IMR-90 (cell line): ENCODE data around the gene MFAP4. TPM values are rescaled to one million over a fixed set of nuclear protein-coding genes. Genes with fewer than 3 reads are reported as not detected.
A peak's percentile ranks its signal among the peaks of the same experiment; 100 is the strongest.

Experiments
- ATAC-seq: fragments of 200-7000 bp; cut with Tn5 transposase; 2 replicates; pipeline ENCODE4 v1.9.1; 2020; ENCODE audit warnings: low read depth, mild to moderate bottlenecking, moderate library complexity
- BruUV-seq: library from RNA; stranded (reverse); fragments of 400-500 nt; replicated peaks from 2 replicates; lab custom pipeline; 2021; lab: Mats Ljungman, UMichigan
- CTCF ChIA-PET: fragments of 300-600 bp; formaldehyde crosslinking; extraction: SDS; loops from one replicate; lab custom pipeline; 2021; ENCODE audit warnings: antibody characterized with exemption; lab: Yijun Ruan, JAX
- POLR2A ChIA-PET: fragments of 300-600 bp; sonication (Branson Sonifier 250); formaldehyde crosslinking; loops from one replicate; lab custom pipeline; 2022; ENCODE audit warnings: antibody characterized with exemption; ENCODE audit not compliant: unreplicated experiment; lab: Charles Lee
- DNase-seq: peaks from one replicate; pipeline ENCODE4 v3.0.0; 2013
- H2AFZ ChIP-seq: replicated peaks from 2 replicates; pipeline ENCODE3; 2013; ENCODE audit warnings: low read length, mild to moderate bottlenecking; ENCODE audit not compliant: poor library complexity
- H2AK5ac ChIP-seq: 2 replicates; pipeline ENCODE4 v1.6.1; 2013; ENCODE audit warnings: low read depth, low read length, inconsistent platforms
- H2AK9ac ChIP-seq: replicated peaks from 2 replicates; pipeline ENCODE3; 2013; ENCODE audit warnings: mild to moderate bottlenecking, low read depth, low read length, moderate library complexity; ENCODE audit not compliant: poor library complexity
- H2BK120ac ChIP-seq: 2 replicates; pipeline ENCODE4 v1.6.1; 2013; ENCODE audit warnings: low read depth, low read length, inconsistent platforms
- H2BK15ac ChIP-seq: 3 replicates; pipeline ENCODE4 v1.6.1; 2013; ENCODE audit warnings: low read depth, low read length, inconsistent platforms
- H2BK20ac ChIP-seq: 2 replicates; pipeline ENCODE4 v1.6.1; 2013; ENCODE audit warnings: low read depth, mild to moderate bottlenecking, inconsistent platforms, low read length, moderate library complexity
- H2BK5ac ChIP-seq: 2 replicates; pipeline ENCODE4 v1.6.1; 2013; ENCODE audit warnings: mild to moderate bottlenecking, low read depth, low read length, inconsistent platforms; ENCODE audit not compliant: poor library complexity, severe bottlenecking
- H3K14ac ChIP-seq: replicated peaks from 2 replicates; pipeline ENCODE4 v1.6.1; 2013; ENCODE audit warnings: low read depth, low read length, inconsistent platforms
- H3K18ac ChIP-seq: 2 replicates; pipeline ENCODE4 v1.6.1; 2013; ENCODE audit warnings: low read depth, low read length, control low read depth
- H3K23ac ChIP-seq: 2 replicates; pipeline ENCODE4 v1.6.1; 2013; ENCODE audit warnings: low read depth, low read length, inconsistent platforms
- H3K27ac ChIP-seq: 2 replicates; pipeline ENCODE4 v1.5.1; 2013; ENCODE audit warnings: mild to moderate bottlenecking, control low read depth, low read length; ENCODE audit not compliant: insufficient read depth
- H3K27me3 ChIP-seq: 2 replicates; pipeline ENCODE4 v1.6.1; 2013; ENCODE audit warnings: low read length; ENCODE audit not compliant: control insufficient read depth, insufficient read depth
- H3K36me3 ChIP-seq: 2 replicates; pipeline ENCODE4 v1.6.1; 2013; ENCODE audit warnings: low read length, mixed read lengths; ENCODE audit not compliant: control insufficient read depth, insufficient read depth
- H3K4ac ChIP-seq: 2 replicates; pipeline ENCODE4 v1.6.1; 2013; ENCODE audit warnings: low read depth, low read length, inconsistent platforms
- H3K4me1 ChIP-seq: 2 replicates; pipeline ENCODE4 v1.6.1; 2013; ENCODE audit warnings: low read length, mixed read lengths; ENCODE audit not compliant: control insufficient read depth, insufficient read depth
- H3K4me2 ChIP-seq: 2 replicates; pipeline ENCODE4 v1.6.1; 2013; ENCODE audit warnings: low read depth, mild to moderate bottlenecking, control low read depth, low read length, moderate library complexity
- H3K4me3 ChIP-seq: 2 replicates; pipeline ENCODE4 v1.5.1; 2013; ENCODE audit warnings: low read depth, mild to moderate bottlenecking, control low read depth, low read length, moderate library complexity; ENCODE audit not compliant: insufficient read depth
- H3K56ac ChIP-seq: 2 replicates; pipeline ENCODE4 v1.6.1; 2013; ENCODE audit warnings: low read length, inconsistent platforms; ENCODE audit not compliant: insufficient read depth; ENCODE audit errors: extremely low read depth
- H3K79me1 ChIP-seq, 2 experiments: 2 replicates each; pipeline ENCODE4 v1.6.1; 2013; ENCODE audit warnings: low read length in 2 of 2, inconsistent platforms in 1 of 2, low read depth in 1 of 2
- H3K9ac ChIP-seq: 2 replicates; pipeline ENCODE4 v1.6.1; 2013; ENCODE audit warnings: low read depth, low read length, control low read depth
- H3K9me1 ChIP-seq: 2 replicates; pipeline ENCODE4 v1.6.1; 2013; ENCODE audit warnings: low read length, inconsistent platforms; ENCODE audit not compliant: insufficient read depth
- H3K9me3 ChIP-seq: 2 replicates; pipeline ENCODE4 v1.6.1; 2013; ENCODE audit warnings: low read length; ENCODE audit not compliant: control insufficient read depth, insufficient read depth
- H4K20me1 ChIP-seq: 2 replicates; pipeline ENCODE4 v1.6.1; 2013; ENCODE audit warnings: low read length, inconsistent platforms; ENCODE audit not compliant: insufficient read depth
- H4K5ac ChIP-seq: 2 replicates; pipeline ENCODE4 v1.6.1; 2013; ENCODE audit warnings: mild to moderate bottlenecking, low read depth, low read length, control low read depth
- H4K8ac ChIP-seq, 2 experiments: 2 replicates each; pipeline ENCODE4 v1.6.1; 2013; ENCODE audit warnings: low read depth in 2 of 2, low read length in 2 of 2, control low read depth in 1 of 2, inconsistent platforms in 1 of 2
- H4K91ac ChIP-seq: 2 replicates; pipeline ENCODE4 v1.6.1; 2013; ENCODE audit warnings: low read depth, low read length, inconsistent platforms; ENCODE audit not compliant: insufficient read depth
- CEBPB ChIP-seq: IDR thresholded peaks from 2 replicates; pipeline ENCODE4 v1.6.1; 2012; ENCODE audit warnings: low read depth, low read length, improper control_type of control experiment
- CHD1 ChIP-seq: IDR thresholded peaks from 2 replicates; pipeline ENCODE4 v1.6.1; 2012; ENCODE audit warnings: low read depth, low read length, improper control_type of control experiment
- CTCF ChIP-seq: conservative IDR thresholded peaks from 2 replicates; pipeline ENCODE4 v1.5.1; 2012; ENCODE audit warnings: mild to moderate bottlenecking, low read depth, low read length, improper control_type of control experiment
- MAFK ChIP-seq: IDR thresholded peaks from 2 replicates; pipeline ENCODE4 v1.6.1; 2012; ENCODE audit warnings: low read depth, low read length, improper control_type of control experiment
- MAZ ChIP-seq: IDR thresholded peaks from 2 replicates; pipeline ENCODE4 v1.6.1; 2012; ENCODE audit warnings: low read depth, mild to moderate bottlenecking, low read length, improper control_type of control experiment, moderate library complexity, borderline replicate concordance
- NFE2L2 ChIP-seq: fragments of 150-350 bp; IDR thresholded peaks from 2 replicates; pipeline ENCODE4 v1.6.1; 2016; ENCODE audit warnings: low read depth, mild to moderate bottlenecking, low read length
- POLR2A ChIP-seq: IDR thresholded peaks from 2 replicates; pipeline ENCODE4 v1.6.1; 2012; ENCODE audit warnings: mild to moderate bottlenecking, low read depth, low read length
- RAD21 ChIP-seq: IDR thresholded peaks from 2 replicates; pipeline ENCODE4 v1.6.1; 2012; ENCODE audit warnings: low read length, improper control_type of control experiment
- RCOR1 ChIP-seq: IDR thresholded peaks from 2 replicates; pipeline ENCODE4 v1.6.1; 2012; ENCODE audit warnings: mild to moderate bottlenecking, low read length, improper control_type of control experiment; ENCODE audit not compliant: insufficient replicate concordance
- RFX5 ChIP-seq: IDR thresholded peaks from 2 replicates; pipeline ENCODE4 v1.8.0; 2012; ENCODE audit warnings: low read depth, mild to moderate bottlenecking, low read length, moderate library complexity
- SMC3 ChIP-seq: fragments of 150-350 bp; IDR thresholded peaks from 2 replicates; pipeline ENCODE4 v1.6.1; 2016; ENCODE audit warnings: low read depth, mild to moderate bottlenecking, antibody characterized with exemption, low read length, moderate library complexity
- WGBS, 2 experiments: methylation state at CpG; one replicate each; pipeline versions ENCODE4 v1.1.5 to v1.1.7; 2013; ENCODE audit warnings: missing lambda C conversion rate in 2 of 2; ENCODE audit not compliant: insufficient read length in 1 of 2; ENCODE audit errors: extremely low coverage in 2 of 2; 5-methylcytosine and 5-hydroxymethylcytosine counted together
- dilution Hi-C: fragments of 300-500 bp; cut with HindIII; formaldehyde crosslinking; loops from one replicate; pipeline ENCODE4 v1.14.3; 2018; ENCODE audit warnings: low sequenced_read_pairs; ENCODE audit not compliant: unreplicated experiment
- in situ Hi-C: fragments of 300-500 bp; cut with MboI; formaldehyde crosslinking; loops from 3 replicates; pipeline ENCODE4 v1.14.3; 2019; ENCODE audit warnings: low sequenced_read_pairs, inconsistent platforms, mixed read lengths
- intact Hi-C: fragments of 100-400 bp; cut with micrococcal nuclease; formaldehyde crosslinking; loops from 2 replicates; pipeline ENCODE4 v1.10.0; 2022
- polyA plus RNA-seq, 3 experiments: library from polyadenylated mRNA; depleted of rRNA; stranded (reverse); fragments of >200 nt; gene quantifications; 2 replicates each; pipeline ENCODE4 v1.2.3, GENCODE V29; 2012; ENCODE audit warnings: low replicate concordance in 1 of 3
- total RNA-seq: library from RNA; depleted of rRNA; stranded (reverse); fragments of >200 nt; gene quantifications from 2 replicates; pipeline ENCODE4 v1.2.3, GENCODE V29; 2012

Gene MFAP4
- total and polyA plus RNA-seq, 2 of the 4 experiments (the other 2 are of a cell fraction), result 7.0 to 71.6 TPM

- BruUV-seq, result no TSS peak
- whole genome bisulfite sequencing, 2 experiments, result 79% methylated on average over 4 of the region's 7 CpGs; no CpG with 5 or more reads in 1 of the 2 experiments
- no peak overlapping the region for H2BK15ac ChIP-seq
Observed at GRCh38 chr17:19359151-19359550, 27.8 kb downstream of the MFAP4 start.

More at GRCh38 chr17:19359151-19359550, 27.8 kb downstream of the MFAP4 start:
- dilution Hi-C loops, result no loop called here
- H2BK5ac ChIP-seq, result no peak overlapping the region
- no peak overlapping the region for H4K8ac ChIP-seq
- in situ Hi-C loops, result no loop called here
- no peaks in the 10 kb centered on the region for H3K4me1 ChIP-seq
- DNase-seq (no peak), ATAC-seq (no peak)
- CTCF ChIA-PET, result no interaction called here
- H4K20me1 ChIP-seq, result no peaks in the 10 kb centered on the region; the same call in 1 of the 2 replicates
- H3K18ac ChIP-seq, result no peak overlapping the region
- TF ChIP-seq CHD1, result no peak
- no peak for TF ChIP-seq RCOR1
- TF ChIP-seq MAZ, result no peak
- no peak for TF ChIP-seq POLR2A
- no peak for TF ChIP-seq SMC3
- TF ChIP-seq RAD21, result no peak
- no peak for TF ChIP-seq CEBPB
- TF ChIP-seq RFX5, result no peak
- TF ChIP-seq NFE2L2, result no peak
- no peak for TF ChIP-seq CTCF
- TF ChIP-seq MAFK, result no peak
- H2AK9ac ChIP-seq, result peak overlapping the region; percentile 0
- H2BK20ac ChIP-seq, result no peak overlapping the region
- H3K4me3 ChIP-seq, result no peak overlapping the region
- H3K4me2 ChIP-seq, result no peak overlapping the region
- no peak overlapping the region for H4K91ac ChIP-seq
- H2BK120ac ChIP-seq, result no peak overlapping the region
- H3K36me3 ChIP-seq, result peaks cover 6% of the 10 kb centered on the region
- H3K9me1 ChIP-seq, result peaks cover 9% of the 10 kb centered on the region
- H4K5ac ChIP-seq, result no peak overlapping the region
- H3K14ac ChIP-seq, result no peak overlapping the region
- no peak overlapping the region for H3K23ac ChIP-seq
- H3K79me1 ChIP-seq, result peaks cover 4 to 11% of the 10 kb centered on the region in 2 experiments; a peak in 3 of 4 replicates
- intact Hi-C loops, result no loop called here
- H3K27ac ChIP-seq, result no peak overlapping the region
- no peak overlapping the region for H3K4ac ChIP-seq
- no peak overlapping the region for H2AK5ac ChIP-seq
- no peaks in the 10 kb centered on the region for H3K9me3 ChIP-seq
- no peak overlapping the region for H3K56ac ChIP-seq
- POLR2A ChIA-PET, result no interaction called here
- no peaks in the 10 kb centered on the region for H3K27me3 ChIP-seq
- no peak overlapping the region for H3K9ac ChIP-seq
- no peak overlapping the region for H2AFZ ChIP-seq
